SK-N-SH (cell line): ENCODE data around the gene FYB1. TPM values are rescaled to one million over a fixed set of nuclear protein-coding genes. Genes with fewer than 3 reads are reported as not detected.

ENCODE experiments used
- CTCF ChIA-PET: fragments of 300-600, 350-600 bp; formaldehyde crosslinking; extraction: SDS; loops from one replicate; lab custom pipeline; 2021; lab: Yijun Ruan, JAX
- POLR2A ChIA-PET: fragments of 350-600 bp; sonication (Branson Sonifier 250); formaldehyde crosslinking; extraction: SDS; loops from one replicate; lab custom pipeline; 2020; ENCODE audit warnings: antibody characterized with exemption, inconsistent platforms; lab: Yijun Ruan, JAX
- DNase-seq: peaks from one replicate; pipeline ENCODE4 v3.0.0; 2012
- H2AFZ ChIP-seq: fragments of 200-600 bp; sonication (generic); 2 replicates; pipeline ENCODE4 v1.8.1; 2016; ENCODE audit warnings: antibody characterized with exemption, mild to moderate bottlenecking, low read depth
- H3F3A ChIP-seq: fragments of 200-600 bp; sonication (generic); replicated peaks from 2 replicates; pipeline ENCODE3; 2016; ENCODE audit warnings: antibody characterized with exemption, mild to moderate bottlenecking; ENCODE audit not compliant: insufficient read depth
- H3K27ac ChIP-seq, 2 experiments: fragments of 200-500 bp in 1 of 2; fragments of 200-600 bp in 1 of 2; sonication (Bioruptor generic) in 1 of 2; sonication (generic), shearing (Covaris generic) in 1 of 2; 2 replicates each; pipeline versions ENCODE4 v1.5.1 to v1.6.1; 2014 to 2016; ENCODE audit warnings: low read depth in 2 of 2, inconsistent platforms in 1 of 2, low read length in 1 of 2, mild to moderate bottlenecking in 1 of 2, mixed read lengths in 1 of 2
- H3K27me3 ChIP-seq: fragments of 200-600 bp; sonication (generic), shearing (Covaris generic); 2 replicates; pipeline ENCODE4 v1.6.1; 2016; ENCODE audit warnings: mixed run types; ENCODE audit not compliant: insufficient read depth
- H3K36me3 ChIP-seq, 2 experiments: fragments of 200-500 bp in 1 of 2; fragments of 200-600 bp in 1 of 2; sonication (Bioruptor generic) in 1 of 2; sonication (generic) in 1 of 2; replicated peaks in 1 of 2; 2 replicates each; pipeline versions ENCODE3 to v1.5.1; 2014 to 2016; ENCODE audit warnings: low read length in 1 of 2, mild to moderate bottlenecking in 1 of 2; ENCODE audit not compliant: insufficient read depth in 2 of 2, control insufficient read depth in 1 of 2
- H3K4me1 ChIP-seq, 2 experiments: fragments of 200-500 bp in 1 of 2; fragments of 200-600 bp in 1 of 2; sonication (Bioruptor generic) in 1 of 2; sonication (generic), shearing (Covaris generic) in 1 of 2; 2 replicates each; pipeline versions ENCODE4 v1.5.1 to v1.6.1; 2014 to 2016; ENCODE audit warnings: low read depth in 1 of 2, low read length in 1 of 2, mixed run types in 1 of 2; ENCODE audit not compliant: insufficient read depth in 2 of 2, control insufficient read depth in 1 of 2
- H3K4me2 ChIP-seq: fragments of 200-600 bp; sonication (generic), shearing (Covaris generic); 2 replicates; pipeline ENCODE4 v1.6.1; 2017; ENCODE audit warnings: mixed run types
- H3K4me3 ChIP-seq, 2 experiments: fragments of 200-500 bp in 1 of 2; fragments of 200-600 bp in 1 of 2; sonication (Bioruptor generic) in 1 of 2; sonication (generic), shearing (Covaris generic) in 1 of 2; 2 replicates each; pipeline versions ENCODE4 v1.5.1 to v1.8.1; 2014 to 2016; ENCODE audit warnings: low read depth in 2 of 2, inconsistent platforms in 1 of 2, low read length in 1 of 2, mild to moderate bottlenecking in 1 of 2, mixed read lengths in 1 of 2, moderate library complexity in 1 of 2
- H3K79me2 ChIP-seq: fragments of 200-600 bp; sonication (generic); 2 replicates; pipeline ENCODE4 v1.8.1; 2017; ENCODE audit warnings: mild to moderate bottlenecking; ENCODE audit not compliant: insufficient read depth
- H3K9ac ChIP-seq: fragments of 200-600 bp; sonication (generic); 2 replicates; pipeline ENCODE4 v1.6.1; 2017; ENCODE audit warnings: mixed run types
- H3K9me2 ChIP-seq: fragments of 200-600 bp; sonication (generic); 2 replicates; pipeline ENCODE4 v1.6.1; 2017; ENCODE audit warnings: mixed run types
- H3K9me3 ChIP-seq: fragments of 200-600 bp; sonication (generic); 2 replicates; pipeline ENCODE4 v1.6.1; 2017; ENCODE audit warnings: mixed run types, mild to moderate bottlenecking, moderate library complexity
- H4K20me1 ChIP-seq: fragments of 200-600 bp; sonication (generic); 2 replicates; pipeline ENCODE4 v1.6.1; 2017; ENCODE audit warnings: mild to moderate bottlenecking, mixed run types; ENCODE audit not compliant: insufficient read depth
- CTCF ChIP-seq: fragments of 200-600 bp; sonication (generic); IDR thresholded peaks from 2 replicates; pipeline ENCODE4 v1.6.1; 2017; ENCODE audit warnings: antibody characterized with exemption, mild to moderate bottlenecking, moderate library complexity
- EP300 ChIP-seq, 2 experiments: IDR thresholded peaks; 2 replicates each; pipeline versions ENCODE4 v1.4.0 to v1.6.1; 2012; ENCODE audit warnings: borderline replicate concordance in 1 of 2, low read depth in 1 of 2, low read length in 1 of 2
- FOXM1 ChIP-seq: IDR thresholded peaks from 2 replicates; pipeline ENCODE4 v1.4.0; 2012; ENCODE audit warnings: low read depth, mild to moderate bottlenecking
- MEF2A ChIP-seq: IDR thresholded peaks from 2 replicates; pipeline ENCODE4 v1.4.0; 2012; ENCODE audit warnings: low read depth, borderline replicate concordance
- MXI1 ChIP-seq: IDR thresholded peaks from 2 replicates; pipeline ENCODE4 v1.6.1; 2012; ENCODE audit warnings: mild to moderate bottlenecking, low read depth, low read length, improper control_type of control experiment
- NRF1 ChIP-seq: IDR thresholded peaks from 2 replicates; pipeline ENCODE4 v1.6.1; 2012; ENCODE audit warnings: low read depth, mild to moderate bottlenecking, low read length
- RCOR1 ChIP-seq: fragments of 150-350 bp; IDR thresholded peaks from 2 replicates; pipeline ENCODE4 v1.6.1; 2017; ENCODE audit warnings: antibody characterized with exemption, low read length
- SIN3A ChIP-seq: IDR thresholded peaks from 2 replicates; pipeline ENCODE4 v1.6.1; 2012; ENCODE audit warnings: low read depth, mild to moderate bottlenecking, low read length, moderate library complexity, borderline replicate concordance
- SMC3 ChIP-seq: IDR thresholded peaks from 2 replicates; pipeline ENCODE4 v1.6.1; 2012; ENCODE audit warnings: low read depth, low read length, improper control_type of control experiment
- TAF1 ChIP-seq: IDR thresholded peaks from 2 replicates; pipeline ENCODE4 v1.6.1; 2012; ENCODE audit warnings: low read depth, mild to moderate bottlenecking, low read length, moderate library complexity, borderline replicate concordance
- USF2 ChIP-seq: fragments of 150-350 bp; IDR thresholded peaks from 2 replicates; pipeline ENCODE4 v1.6.1; 2017; ENCODE audit warnings: antibody characterized with exemption, low read length, low read depth, borderline replicate concordance
- YY1 ChIP-seq: IDR thresholded peaks from 2 replicates; pipeline ENCODE4 v1.4.0; 2012; ENCODE audit warnings: low read depth, mild to moderate bottlenecking
- WGBS: methylation state at CpG from one replicate; pipeline ENCODE4 v1.1.6; 2017; ENCODE audit warnings: low lambda C conversion rate; 5-methylcytosine and 5-hydroxymethylcytosine counted together
- polyA plus RNA-seq, 3 experiments: library from polyadenylated mRNA; depleted of rRNA; stranded (reverse); fragments of >200 nt; gene quantifications; 2 replicates each; pipeline ENCODE4 v1.2.3, GENCODE V29; 2012
- TF ChIP-seq, protein P1 (sequence below): fragments of 150-350 bp; IDR thresholded peaks from 2 replicates; pipeline ENCODE4 v1.6.1; 2016; ENCODE audit warnings: mild to moderate bottlenecking, low read depth, low read length
- TF ChIP-seq, protein P2 (sequence below): IDR thresholded peaks from 2 replicates; pipeline ENCODE4 v1.6.1; 2012; ENCODE audit warnings: mild to moderate bottlenecking, low read depth, low read length, moderate library complexity

Gene FYB1
- polyA plus RNA-seq, 1 of the 3 experiments (the other 2 are of a cell fraction), result not detected

DNA sequence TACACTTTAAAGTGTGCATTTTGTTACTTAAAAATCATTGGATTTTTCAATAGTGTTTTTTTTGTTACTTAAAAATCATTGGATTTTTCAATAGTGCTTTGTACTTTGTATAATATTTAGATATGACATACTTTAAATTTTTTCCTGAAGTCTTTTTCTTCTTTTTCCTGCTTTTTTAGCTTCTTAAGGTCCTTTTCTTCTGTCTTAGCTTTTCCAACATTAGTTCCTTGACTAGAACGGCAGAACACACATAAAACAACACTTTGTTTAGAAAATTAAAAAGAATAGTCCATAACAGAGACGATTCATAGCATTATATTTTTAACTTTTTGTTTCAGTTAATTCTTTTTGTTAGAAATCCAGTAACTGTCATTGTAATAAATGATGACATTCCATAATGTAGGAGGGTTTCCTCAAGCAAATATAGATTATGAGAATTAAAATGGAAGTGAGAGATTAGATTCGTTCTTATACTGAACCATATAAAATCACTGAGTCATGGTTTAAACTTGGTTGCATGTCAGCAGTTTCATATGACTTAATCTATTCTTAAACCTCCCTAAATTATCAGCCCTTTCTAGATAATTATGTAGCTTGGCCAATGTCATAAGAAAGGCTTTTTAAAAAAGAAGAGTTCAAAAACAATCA lies 99.8 kb downstream of the FYB1 start (continued):
- no peak for TF ChIP-seq USF2
- TF ChIP-seq, all 33 proteins: peak for 0

GRCh38 chr5:39118638-39119037 lies 100.7 kb downstream of the FYB1 start:
- CTCF ChIA-PET, result no interaction called here
- H2AFZ ChIP-seq, result no peak overlapping the region
- H3K27ac ChIP-seq, result no peak overlapping the region
- H3K9me2 ChIP-seq, result no peaks in the 10 kb centered on the region
- no peak overlapping the region for H3K4me2 ChIP-seq
- H3K36me3 ChIP-seq, result no peaks in the 10 kb centered on the region
- H3K9ac ChIP-seq, result no peak overlapping the region
- no peaks in the 10 kb centered on the region for H4K20me1 ChIP-seq
- no peaks in the 10 kb centered on the region for H3K4me1 ChIP-seq
- 12% methylated on average over 2 of the region's 2 CpGs for WGBS
- H3K27me3 ChIP-seq, result peaks cover 13% of the 10 kb centered on the region; the same call in 1 of the 2 replicates
- no peak for DNase-seq
- H3K9me3 ChIP-seq, result no peaks in the 10 kb centered on the region
- POLR2A ChIA-PET, result no interaction called here
- no peaks in the 10 kb centered on the region for H3K79me2 ChIP-seq
- H3K4me3 ChIP-seq, result no peak overlapping the region
- H3F3A ChIP-seq, result peaks cover 6% of the 10 kb centered on the region
- TF ChIP-seq NRF1 (no peak), MEF2A (no peak), YY1 (no peak), SIN3A (no peak), MXI1 (no peak), USF2 (no peak), RCOR1 (no peak)
- TF ChIP-seq, protein P1, sequence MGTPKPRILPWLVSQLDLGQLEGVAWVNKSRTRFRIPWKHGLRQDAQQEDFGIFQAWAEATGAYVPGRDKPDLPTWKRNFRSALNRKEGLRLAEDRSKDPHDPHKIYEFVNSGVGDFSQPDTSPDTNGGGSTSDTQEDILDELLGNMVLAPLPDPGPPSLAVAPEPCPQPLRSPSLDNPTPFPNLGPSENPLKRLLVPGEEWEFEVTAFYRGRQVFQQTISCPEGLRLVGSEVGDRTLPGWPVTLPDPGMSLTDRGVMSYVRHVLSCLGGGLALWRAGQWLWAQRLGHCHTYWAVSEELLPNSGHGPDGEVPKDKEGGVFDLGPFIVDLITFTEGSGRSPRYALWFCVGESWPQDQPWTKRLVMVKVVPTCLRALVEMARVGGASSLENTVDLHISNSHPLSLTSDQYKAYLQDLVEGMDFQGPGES, result no peak

GRCh38 chr5:39117401-39117800 lies 102.0 kb downstream of the FYB1 start:
- 17% methylated on average over 2 of the region's 2 CpGs for WGBS
- Histone ChIP-seq H3K9me3 (no peaks in the 10 kb centered on the region), H3K27ac (peak overlapping the region in 1 of 2 experiments; percentile 33; a peak in 1 of 4 replicates), H3K9ac (no peak overlapping the region), H4K20me1 (no peaks in the 10 kb centered on the region), H3K79me2 (no peaks in the 10 kb centered on the region), H3K4me1 (no peaks in the 10 kb centered on the region), H3K36me3 (no peaks in the 10 kb centered on the region), H2AFZ (no peak overlapping the region), H3F3A (peaks cover 6% of the 10 kb centered on the region), H3K4me2 (no peak overlapping the region), H3K9me2 (no peaks in the 10 kb centered on the region), H3K4me3 (no peak overlapping the region), H3K27me3 (peaks cover 13% of the 10 kb centered on the region; the same call in 1 of the 2 replicates)
- ChIA-PET POLR2A (interaction anchor here (0.6 kb wide), 1 partner anchor 14 kb away, joined by 3 read pairs; no protein-coding TSS in a partner anchor), CTCF (no interaction called here)
- DNase-seq, result no peak
- TF ChIP-seq, protein P2, sequence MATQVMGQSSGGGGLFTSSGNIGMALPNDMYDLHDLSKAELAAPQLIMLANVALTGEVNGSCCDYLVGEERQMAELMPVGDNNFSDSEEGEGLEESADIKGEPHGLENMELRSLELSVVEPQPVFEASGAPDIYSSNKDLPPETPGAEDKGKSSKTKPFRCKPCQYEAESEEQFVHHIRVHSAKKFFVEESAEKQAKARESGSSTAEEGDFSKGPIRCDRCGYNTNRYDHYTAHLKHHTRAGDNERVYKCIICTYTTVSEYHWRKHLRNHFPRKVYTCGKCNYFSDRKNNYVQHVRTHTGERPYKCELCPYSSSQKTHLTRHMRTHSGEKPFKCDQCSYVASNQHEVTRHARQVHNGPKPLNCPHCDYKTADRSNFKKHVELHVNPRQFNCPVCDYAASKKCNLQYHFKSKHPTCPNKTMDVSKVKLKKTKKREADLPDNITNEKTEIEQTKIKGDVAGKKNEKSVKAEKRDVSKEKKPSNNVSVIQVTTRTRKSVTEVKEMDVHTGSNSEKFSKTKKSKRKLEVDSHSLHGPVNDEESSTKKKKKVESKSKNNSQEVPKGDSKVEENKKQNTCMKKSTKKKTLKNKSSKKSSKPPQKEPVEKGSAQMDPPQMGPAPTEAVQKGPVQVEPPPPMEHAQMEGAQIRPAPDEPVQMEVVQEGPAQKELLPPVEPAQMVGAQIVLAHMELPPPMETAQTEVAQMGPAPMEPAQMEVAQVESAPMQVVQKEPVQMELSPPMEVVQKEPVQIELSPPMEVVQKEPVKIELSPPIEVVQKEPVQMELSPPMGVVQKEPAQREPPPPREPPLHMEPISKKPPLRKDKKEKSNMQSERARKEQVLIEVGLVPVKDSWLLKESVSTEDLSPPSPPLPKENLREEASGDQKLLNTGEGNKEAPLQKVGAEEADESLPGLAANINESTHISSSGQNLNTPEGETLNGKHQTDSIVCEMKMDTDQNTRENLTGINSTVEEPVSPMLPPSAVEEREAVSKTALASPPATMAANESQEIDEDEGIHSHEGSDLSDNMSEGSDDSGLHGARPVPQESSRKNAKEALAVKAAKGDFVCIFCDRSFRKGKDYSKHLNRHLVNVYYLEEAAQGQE, result no peak
- no peak for TF ChIP-seq FOXM1
- TF ChIP-seq CTCF, result no peak
- no peak for TF ChIP-seq SMC3
- no peak for TF ChIP-seq TAF1
- no peak for TF ChIP-seq EP300 (IDR thresholded peaks at IDR 0.05; ENCODE audit: borderline replicate concordance in 1 of 2, low read depth in 1 of 2, low read length in 1 of 2)
- no peak for TF ChIP-seq USF2
